GM18951 (cell line): ENCODE results near the gene TMEM125.

ENCODE experiments used
- POLR2A ChIP-seq: IDR thresholded peaks from 4 replicates; pipeline ENCODE4 v1.6.1; 2011; ENCODE audit warnings: mild to moderate bottlenecking; ENCODE audit not compliant: insufficient read length, insufficient read depth; ENCODE audit errors: extremely low read depth
- in situ Hi-C: fragments of 300-500 bp; cut with MboI; formaldehyde crosslinking; loops from one replicate; pipeline ENCODE4 v1.12.0; 2022; ENCODE audit warnings: low sequenced_read_pairs, mixed read lengths, inconsistent platforms; ENCODE audit not compliant: unreplicated experiment

TMEM125 gene

GRCh38 chr1:43316738-43317520 is 47.1 kb downstream of the TMEM125 start:
- in situ Hi-C loops: no loop called here
- TF ChIP-seq POLR2A: no peak

GRCh38 chr1:43317817-43318471 is 48.2 kb downstream of the TMEM125 start:
- TF ChIP-seq POLR2A: no peak
- in situ Hi-C loops: no loop called here

GRCh38 chr1:43318831-43319230 is 49.0 kb downstream of the TMEM125 start:
- TF ChIP-seq POLR2A: no peak
- in situ Hi-C loops: no loop called here

GRCh38 chr1:43319288-43319687 is 49.5 kb downstream of the TMEM125 start:
- no peak for TF ChIP-seq POLR2A
- in situ Hi-C loops: no loop called here

DNA sequence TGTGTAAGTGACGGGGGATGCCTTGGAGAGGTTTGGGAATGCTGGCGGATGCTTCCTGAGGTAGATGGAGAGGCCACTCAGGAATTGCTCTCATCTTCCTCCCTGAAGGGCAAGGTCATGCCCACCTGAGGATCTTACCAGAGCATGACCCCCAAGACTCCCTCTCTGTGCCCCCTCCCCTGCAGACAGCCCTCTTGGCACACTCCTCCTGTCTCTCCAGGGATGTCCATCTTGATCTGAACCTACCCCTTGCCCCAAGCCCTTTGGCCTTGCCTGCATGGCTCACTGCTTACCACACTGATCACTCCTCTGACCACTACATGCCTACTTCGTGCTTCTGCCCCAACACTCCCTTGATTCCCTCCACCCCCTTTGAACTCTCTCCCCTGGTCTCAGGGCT is 50.0 kb downstream of the TMEM125 start:
- in situ Hi-C loops: no loop called here
- TF ChIP-seq POLR2A: no peak

DNA sequence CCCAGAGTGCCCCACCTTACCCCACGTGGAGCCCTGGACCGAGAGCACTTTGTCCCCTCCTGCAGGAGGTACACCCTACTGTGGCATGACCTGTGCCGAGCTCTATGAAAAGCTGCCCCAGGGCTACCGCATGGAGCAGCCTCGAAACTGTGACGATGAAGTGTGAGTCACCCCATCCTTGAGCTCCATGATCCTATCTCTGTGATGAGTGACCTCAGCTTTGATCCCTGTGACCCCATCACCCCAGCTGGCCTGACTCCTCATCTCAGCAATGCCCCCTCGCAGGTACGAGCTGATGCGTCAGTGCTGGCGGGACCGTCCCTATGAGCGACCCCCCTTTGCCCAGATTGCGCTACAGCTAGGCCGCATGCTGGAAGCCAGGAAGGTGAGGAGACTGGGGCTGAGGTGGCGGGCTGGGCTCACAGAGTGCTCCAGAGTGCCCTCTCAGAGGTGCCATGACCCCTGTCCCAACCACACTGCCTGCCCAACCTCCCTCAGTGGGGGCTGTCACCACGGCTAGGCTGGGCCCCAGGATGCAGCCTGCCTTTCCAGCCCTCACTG is 51.6 kb downstream of the TMEM125 start:
- in situ Hi-C loops: no loop called here
- TF ChIP-seq POLR2A: no peak

DNA sequence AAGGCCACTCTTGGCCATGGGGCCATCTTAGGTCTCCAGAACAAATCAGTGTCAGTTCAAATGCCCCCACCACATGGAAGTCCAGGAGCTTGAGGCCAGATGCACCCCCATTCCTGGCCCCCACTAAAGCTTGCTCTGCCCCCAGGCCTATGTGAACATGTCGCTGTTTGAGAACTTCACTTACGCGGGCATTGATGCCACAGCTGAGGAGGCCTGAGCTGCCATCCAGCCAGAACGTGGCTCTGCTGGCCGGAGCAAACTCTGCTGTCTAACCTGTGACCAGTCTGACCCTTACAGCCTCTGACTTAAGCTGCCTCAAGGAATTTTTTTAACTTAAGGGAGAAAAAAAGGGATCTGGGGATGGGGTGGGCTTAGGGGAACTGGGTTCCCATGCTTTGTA is 52.7 kb downstream of the TMEM125 start:
- in situ Hi-C loops: no loop called here
- no peak for TF ChIP-seq POLR2A
